KMS-11 (cell line): Measurements from ENCODE around the gene FBXL17.

Experiments used
- H2AFZ ChIP-seq: fragments of 200-600 bp; sonication (generic); 2 replicates; pipeline ENCODE4 v1.6.1; 2016; ENCODE audit warnings: antibody characterized with exemption, mixed run types, low read depth
- H3K27ac ChIP-seq: fragments of 200-600 bp; sonication (generic); 2 replicates; pipeline ENCODE4 v1.6.1; 2016; ENCODE audit warnings: mild to moderate bottlenecking, mixed run types
- H3K27me3 ChIP-seq: fragments of 200-600 bp; sonication (generic); 2 replicates; pipeline ENCODE4 v1.6.1; 2017; ENCODE audit warnings: mild to moderate bottlenecking, low read depth, mixed run types, moderate library complexity; ENCODE audit not compliant: insufficient read depth
- H3K36me3 ChIP-seq: fragments of 200-600 bp; sonication (generic); 2 replicates; pipeline ENCODE4 v1.6.1; 2017; ENCODE audit warnings: mild to moderate bottlenecking, mixed run types; ENCODE audit not compliant: insufficient read depth
- H3K4me1 ChIP-seq: fragments of 200-600 bp; sonication (generic); 2 replicates; pipeline ENCODE4 v1.6.1; 2016; ENCODE audit warnings: mild to moderate bottlenecking, low read depth, mixed run types; ENCODE audit not compliant: poor library complexity, severe bottlenecking
- H3K4me2 ChIP-seq: fragments of 200-600 bp; sonication (generic); 2 replicates; pipeline ENCODE4 v1.7.0; 2016; ENCODE audit warnings: mild to moderate bottlenecking, mixed run types
- H3K4me3 ChIP-seq: fragments of 200-600 bp; sonication (generic); IDR thresholded peaks from 2 replicates; pipeline ENCODE4 v1.6.1; 2017; ENCODE audit warnings: low read depth, low read length, mixed read lengths; ENCODE audit not compliant: insufficient read depth
- H3K79me2 ChIP-seq: fragments of 200-600 bp; sonication (generic); 2 replicates; pipeline ENCODE4 v1.6.1; 2016; ENCODE audit warnings: low read depth, mixed run types; ENCODE audit not compliant: insufficient read depth
- H3K9ac ChIP-seq: fragments of 200-600 bp; sonication (generic); 2 replicates; pipeline ENCODE4 v1.6.1; 2016; ENCODE audit warnings: mild to moderate bottlenecking, mixed run types
- H4K20me1 ChIP-seq: fragments of 200-600 bp; sonication (generic); 2 replicates; pipeline ENCODE4 v1.6.1; 2016; ENCODE audit warnings: mild to moderate bottlenecking, mixed run types; ENCODE audit not compliant: insufficient read depth
- CTCF ChIP-seq: fragments of 200-600 bp; sonication (generic); conservative IDR thresholded peaks from 2 replicates; pipeline ENCODE4 v1.6.1; 2017; ENCODE audit warnings: low read depth, mild to moderate bottlenecking, antibody characterized with exemption, low read length, moderate library complexity, mixed read lengths

The FBXL17 gene

GRCh38 chr5:107926121-107926520 lies 455.8 kb downstream of the FBXL17 start:
- no peak for TF ChIP-seq CTCF
- no peaks in the 10 kb centered on the region for H3K79me2 ChIP-seq
- no peak overlapping the region for H3K4me2 ChIP-seq
- no peak overlapping the region for H3K27ac ChIP-seq
- no peaks in the 10 kb centered on the region for H4K20me1 ChIP-seq
- H3K9ac ChIP-seq, result no peak overlapping the region
- no peak overlapping the region for H2AFZ ChIP-seq
- H3K27me3 ChIP-seq, result no peaks in the 10 kb centered on the region
- no peaks in the 10 kb centered on the region for H3K36me3 ChIP-seq
- no peaks in the 10 kb centered on the region for H3K4me1 ChIP-seq
- H3K4me3 ChIP-seq, result no peak overlapping the region

GRCh38 chr5:107925200-107925599 lies 456.7 kb downstream of the FBXL17 start:
- H3K4me3 ChIP-seq, result no peak overlapping the region
- no peaks in the 10 kb centered on the region for H3K36me3 ChIP-seq
- no peak for TF ChIP-seq CTCF
- no peaks in the 10 kb centered on the region for H3K79me2 ChIP-seq
- H3K27me3 ChIP-seq, result no peaks in the 10 kb centered on the region
- no peaks in the 10 kb centered on the region for H4K20me1 ChIP-seq
- no peak overlapping the region for H2AFZ ChIP-seq
- no peak overlapping the region for H3K4me2 ChIP-seq
- H3K4me1 ChIP-seq, result no peaks in the 10 kb centered on the region
- no peak overlapping the region for H3K27ac ChIP-seq
- H3K9ac ChIP-seq, result no peak overlapping the region

GRCh38 chr5:107919969-107920368 lies 461.9 kb downstream of the FBXL17 start:
- Histone ChIP-seq H3K27me3 (no peaks in the 10 kb centered on the region), H3K79me2 (no peaks in the 10 kb centered on the region), H3K9ac (no peak overlapping the region), H3K36me3 (no peaks in the 10 kb centered on the region), H3K4me1 (no peaks in the 10 kb centered on the region), H3K27ac (no peak overlapping the region), H3K4me2 (no peak overlapping the region), H3K4me3 (no peak overlapping the region), H4K20me1 (no peaks in the 10 kb centered on the region), H2AFZ (no peak overlapping the region)
- no peak for TF ChIP-seq CTCF

GRCh38 chr5:107919361-107919760 lies 462.5 kb downstream of the FBXL17 start:
- no peaks in the 10 kb centered on the region for H3K79me2 ChIP-seq
- H2AFZ ChIP-seq, result no peak overlapping the region
- no peaks in the 10 kb centered on the region for H3K36me3 ChIP-seq
- H3K9ac ChIP-seq, result no peak overlapping the region
- no peaks in the 10 kb centered on the region for H3K4me1 ChIP-seq
- H3K4me2 ChIP-seq, result no peak overlapping the region
- no peaks in the 10 kb centered on the region for H3K27me3 ChIP-seq
- TF ChIP-seq CTCF, result no peak
- no peak overlapping the region for H3K27ac ChIP-seq
- no peaks in the 10 kb centered on the region for H4K20me1 ChIP-seq
- H3K4me3 ChIP-seq, result no peak overlapping the region

- H3K36me3 ChIP-seq, result no peaks in the 10 kb centered on the region
- no peak overlapping the region for H3K9ac ChIP-seq
- H3K27me3 ChIP-seq, result no peaks in the 10 kb centered on the region
- H3K79me2 ChIP-seq, result no peaks in the 10 kb centered on the region
- H3K27ac ChIP-seq, result no peak overlapping the region
- no peak for TF ChIP-seq CTCF
- H2AFZ ChIP-seq, result no peak overlapping the region
- H3K4me2 ChIP-seq, result no peak overlapping the region
- H3K4me3 ChIP-seq, result no peak overlapping the region
- H4K20me1 ChIP-seq, result no peaks in the 10 kb centered on the region
- no peaks in the 10 kb centered on the region for H3K4me1 ChIP-seq
These were observed 463.9 kb downstream of the FBXL17 start for GRCh38 chr5:107917983-107918382.
